Panc1 (cell line): ENCODE data around the gene VAV3. TPM values are rescaled to one million over a fixed set of nuclear protein-coding genes. Genes with fewer than 3 reads are reported as not detected.

Source experiments
- ATAC-seq: fragments of 200-7000 bp; cut with Tn5 transposase; 2 replicates; pipeline ENCODE4 v1.9.1; 2020; ENCODE audit warnings: mild to moderate bottlenecking, moderate library complexity
- BruUV-seq: library from RNA; stranded (reverse); fragments of 400-500 nt; replicated peaks from 2 replicates; lab custom pipeline; 2021; lab: Mats Ljungman, UMichigan
- CTCF ChIA-PET: fragments of 300-600 bp; sonication (Branson Sonifier 250); formaldehyde crosslinking; loops from one replicate; lab custom pipeline; 2022; ENCODE audit warnings: antibody characterized with exemption; lab: Charles Lee
- POLR2A ChIA-PET: fragments of 300-600 bp; sonication (Branson Sonifier 250); formaldehyde crosslinking; loops from one replicate; lab custom pipeline; 2022; ENCODE audit warnings: antibody characterized with exemption; lab: Charles Lee
- DNase-seq: peaks from one replicate; pipeline ENCODE4 v3.0.0-alpha.2; 2010; ENCODE audit warnings: low read depth, low spot score
- H3K27ac ChIP-seq: 2 replicates; pipeline ENCODE4 v1.5.1; 2011; ENCODE audit warnings: mild to moderate bottlenecking, low read length, inconsistent platforms
- H3K27me3 ChIP-seq: fragments of 200-500 bp; sonication (Bioruptor generic); 2 replicates; pipeline ENCODE4 v1.6.0; 2014; ENCODE audit warnings: low read length, inconsistent platforms; ENCODE audit not compliant: control insufficient read depth, insufficient read depth
- H3K36me3 ChIP-seq: fragments of 200-500 bp; sonication (Bioruptor generic); 2 replicates; pipeline ENCODE4 v1.5.1; 2014; ENCODE audit warnings: inconsistent platforms, mild to moderate bottlenecking, low read length, moderate library complexity; ENCODE audit not compliant: control insufficient read depth, insufficient read depth
- H3K4me1 ChIP-seq: 2 replicates; pipeline ENCODE4 v1.5.1; 2011; ENCODE audit warnings: inconsistent platforms, mild to moderate bottlenecking, low read length, moderate library complexity; ENCODE audit not compliant: control insufficient read depth, insufficient read depth
- H3K4me3 ChIP-seq, 2 experiments: 2 replicates each; pipeline ENCODE4 v1.5.1; 2011 to 2012; ENCODE audit warnings: low read depth in 2 of 2, low read length in 2 of 2, mild to moderate bottlenecking in 2 of 2, inconsistent platforms in 1 of 2, moderate library complexity in 1 of 2
- H3K9me3 ChIP-seq: fragments of 200-500 bp; sonication (Bioruptor generic); 2 replicates; pipeline ENCODE4 v1.5.1; 2014; ENCODE audit warnings: low read depth, mild to moderate bottlenecking, inconsistent platforms, low read length, moderate library complexity; ENCODE audit not compliant: control insufficient read depth, insufficient read depth
- CTCF ChIP-seq: fragments of 450-650 bp; IDR thresholded peaks from 2 replicates; pipeline ENCODE4 v1.5.1; 2017; ENCODE audit warnings: mild to moderate bottlenecking
- POLR2AphosphoS5 ChIP-seq: IDR thresholded peaks from 2 replicates; pipeline ENCODE4 v1.6.1; 2012; ENCODE audit warnings: mild to moderate bottlenecking, low read depth, low read length, moderate library complexity
- REST ChIP-seq, 2 experiments: IDR thresholded peaks; 2 replicates each; pipeline ENCODE4 v1.6.1; 2011 to 2012; ENCODE audit warnings: low read depth in 2 of 2, control low read depth in 1 of 2, low read length in 1 of 2, mild to moderate bottlenecking in 1 of 2, moderate library complexity in 1 of 2; ENCODE audit not compliant: insufficient read depth in 1 of 2
- SIN3A ChIP-seq: IDR thresholded peaks from 2 replicates; pipeline ENCODE4 v1.6.1; 2012; ENCODE audit warnings: low read depth, mild to moderate bottlenecking, low read length, moderate library complexity, borderline replicate concordance; ENCODE audit not compliant: insufficient read depth
- TCF7L2 ChIP-seq: IDR thresholded peaks from 2 replicates; pipeline ENCODE4 v1.6.1; 2011; ENCODE audit warnings: mild to moderate bottlenecking, low read depth, low read length, inconsistent platforms
- in situ Hi-C: cut with HindIII; loops from 2 replicates; pipeline ENCODE4 v1.10.0; 2016; ENCODE audit warnings: low sequenced_read_pairs, low pct_unique_long_range_greater_than_20kb
- intact Hi-C: fragments of 100-400 bp; cut with micrococcal nuclease; formaldehyde crosslinking; loops from one replicate; pipeline ENCODE4 v1.10.0; 2022; ENCODE audit not compliant: unreplicated experiment
- total RNA-seq: library from RNA; stranded (reverse); gene quantifications from one replicate; pipeline ENCODE4 v1.2.1, GENCODE V29; 2021; ENCODE audit not compliant: unreplicated experiment

VAV3 gene
- total RNA-seq, 1 experiment from 2014 or later: 0.23 TPM

- no peak for DNase-seq
- POLR2A ChIA-PET: no interaction called here
These were observed 273.4 kb downstream of the VAV3 start for GRCh38 chr1:107691540-107691939.

GRCh38 chr1:107690491-107690890 lies 274.5 kb downstream of the VAV3 start:
- Histone ChIP-seq H3K36me3 (no peaks in the 10 kb centered on the region), H3K4me1 (no peaks in the 10 kb centered on the region), H3K27ac (no peak overlapping the region), H3K9me3 (no peaks in the 10 kb centered on the region), H3K27me3 (no peaks in the 10 kb centered on the region), H3K4me3 (no peak overlapping the region)
- POLR2A ChIA-PET: no interaction called here
- in situ Hi-C loops: no loop called here
- TF ChIP-seq REST (IDR thresholded peaks at IDR 0.05; ENCODE audit: insufficient read depth in 1 of 2, low read depth in 2 of 2, low read length in 1 of 2): no peak
- TF ChIP-seq POLR2AphosphoS5: no peak
- no peak for TF ChIP-seq TCF7L2
- no peak for DNase-seq
- BruUV-seq: no TSS peak
- CTCF ChIA-PET: no interaction called here
- intact Hi-C loops: no loop called here
- ATAC-seq: no peak

More at GRCh38 chr1:107691540-107691939, 273.4 kb downstream of the VAV3 start:
- BruUV-seq: no TSS peak
- H3K27ac ChIP-seq: no peak overlapping the region
- no peak overlapping the region for H3K4me3 ChIP-seq
- TF ChIP-seq CTCF: no peak
- TF ChIP-seq TCF7L2: no peak
- no peak for TF ChIP-seq SIN3A
- no peaks in the 10 kb centered on the region for H3K9me3 ChIP-seq
- no peak for ATAC-seq
- intact Hi-C loops: no loop called here
- no peaks in the 10 kb centered on the region for H3K27me3 ChIP-seq
- CTCF ChIA-PET: interaction anchor here (0.6 kb wide), 1 partner anchor 297 kb away, joined by 3 read pairs; no protein-coding TSS in a partner anchor
- in situ Hi-C loops: no loop called here
- no peaks in the 10 kb centered on the region for H3K36me3 ChIP-seq
- H3K4me1 ChIP-seq: no peaks in the 10 kb centered on the region

- intact Hi-C loops (no loop called here), in situ Hi-C loops (no loop called here)
- Histone ChIP-seq H3K27me3 (no peaks in the 10 kb centered on the region), H3K36me3 (no peaks in the 10 kb centered on the region), H3K27ac (no peak overlapping the region), H3K9me3 (no peaks in the 10 kb centered on the region), H3K4me1 (no peaks in the 10 kb centered on the region), H3K4me3 (no peak overlapping the region)
- TF ChIP-seq REST (IDR thresholded peaks at IDR 0.05; ENCODE audit: insufficient read depth in 1 of 2, low read depth in 2 of 2, low read length in 1 of 2) (no peak), TCF7L2 (no peak), SIN3A (no peak), POLR2AphosphoS5 (no peak)
- DNase-seq (no peak), ATAC-seq (no peak)
- ChIA-PET POLR2A (no interaction called here), CTCF (no interaction called here)
- no TSS peak for BruUV-seq
These were observed 275.2 kb downstream of the VAV3 start for GRCh38 chr1:107689733-107690132.
